Cardiac fibroblast (primary cell): ENCODE results near the gene SZRD1.

Experiments
- DNase-seq, 2 donors: peaks; one replicate each; pipeline versions ENCODE4 v3.0.0 to v3.0.0-alpha.2; 2010; ENCODE audit warnings: low read depth in 2 of 2
- H3K4me3 ChIP-seq, 2 donors: replicated peaks in 1 of 2; 1 replicate in 1 of 2; 2 replicates in 1 of 2; pipeline ENCODE4 v1.5.1; 2011; ENCODE audit warnings: low read depth in 2 of 2, low read length in 2 of 2, mild to moderate bottlenecking in 2 of 2, moderate library complexity in 1 of 2
- CTCF ChIP-seq: IDR thresholded peaks from one replicate; pipeline ENCODE4 v1.5.1; 2011; ENCODE audit warnings: low read depth, mild to moderate bottlenecking, low read length, inconsistent platforms

The SZRD1 gene

GRCh38 chr1:16438516-16438915 is 71.5 kb downstream of the SZRD1 start:
- TF ChIP-seq CTCF: no peak
- DNase-seq: no peak

GRCh38 chr1:16438924-16439323 is 71.9 kb downstream of the SZRD1 start:
- no peak overlapping the region for H3K4me3 ChIP-seq
- TF ChIP-seq CTCF: no peak
- DNase-seq: peak in 1 of 2 donors; percentile 25

More at GRCh38 chr1:16438516-16438915, 71.5 kb downstream of the SZRD1 start:
- H3K4me3 ChIP-seq: no peak overlapping the region

- TF ChIP-seq CTCF: no peak
- H3K4me3 ChIP-seq: peak overlapping the region in 1 of 2 donors; percentile 100
- DNase-seq: no peak
Observed at GRCh38 chr1:16440131-16440469, 73.1 kb downstream of the SZRD1 start.

- peak within 1 kb of the TSS; percentile 100 for H3K4me3 ChIP-seq
Observed at GRCh38 chr1:16440470-16441281, 73.6 kb downstream of the SZRD1 start, which contains the start of gene NECAP2. Gene NECAP2, plus strand, starts transcription at chr1:16440724. Its CDS starts 38 bp downstream, at chr1:16440762.

GRCh38 chr1:16441282-16441665 is 74.2 kb downstream of the SZRD1 start:
- peak overlapping the region; percentile 100 for H3K4me3 ChIP-seq
- TF ChIP-seq CTCF: no peak
- peak; percentile 23 to 37 for DNase-seq

More at GRCh38 chr1:16440470-16441281, 73.6 kb downstream of the SZRD1 start, which contains the start of gene NECAP2:
- peak; percentile 94 to 95 for DNase-seq
- peak; percentile 83 for TF ChIP-seq CTCF

- no peak overlapping the region for H3K4me3 ChIP-seq
- no peak for DNase-seq
- TF ChIP-seq CTCF: no peak
Observed at GRCh38 chr1:16442265-16442664, 75.2 kb downstream of the SZRD1 start.
